M059J (cell line): ENCODE results near the gene CCDC185. TPM values are rescaled to one million over a fixed set of nuclear protein-coding genes. Genes with fewer than 3 reads are reported as not detected.

Source experiments
- DNase-seq: peaks from one replicate; pipeline ENCODE4 v3.0.0-alpha.2; 2012; ENCODE audit warnings: low read depth
- total RNA-seq: library from RNA; depleted of rRNA; stranded (reverse); fragments of >200 nt; shearing (Covaris generic); gene quantifications from 2 replicates; pipeline ENCODE4 v1.2.3, GENCODE V29; 2014; rRNA removed

The CCDC185 gene
- total RNA-seq, 1 experiment from 2014 or later = not detected

- no peak for DNase-seq
These were observed 36.6 kb downstream of the CCDC185 start for GRCh38 chr1:223429821-223430220.

GRCh38 chr1:223430236-223430635, 37.0 kb downstream of the CCDC185 start:
- no peak for DNase-seq

GRCh38 chr1:223437151-223437550, 43.9 kb downstream of the CCDC185 start:
- no peak for DNase-seq

- DNase-seq = no peak
These were observed 50.2 kb downstream of the CCDC185 start for GRCh38 chr1:223443397-223443796.

DNA sequence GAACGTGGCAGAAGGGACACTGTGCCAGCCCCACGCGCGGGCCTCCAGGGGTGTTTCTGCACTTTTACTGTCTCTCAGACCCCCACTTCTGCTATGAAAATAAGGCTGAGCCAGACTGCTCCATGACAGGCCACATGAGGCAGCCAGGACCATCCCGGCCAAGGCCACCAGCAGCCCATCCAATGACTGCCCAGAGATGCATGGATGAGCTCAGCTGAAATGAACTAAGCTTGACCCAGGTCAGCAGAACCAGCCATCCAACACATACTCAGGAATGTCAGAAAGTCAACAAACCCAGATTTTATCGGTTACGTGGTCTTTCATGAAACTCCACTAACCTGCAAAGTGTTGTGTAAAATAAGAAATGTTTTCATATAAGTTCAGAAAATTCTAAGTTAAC, 51.2 kb downstream of the CCDC185 start:
- DNase-seq = peak; percentile 38

Other genes starting within 250 kb of the CCDC185 start
- 2.2 and 4.6 TPM in 2 replicates for gene SUSD4, start 29.2 kb upstream of the CCDC185 start, total RNA-seq